Dendritic cell treated with granulocyte-macrophage colony-stimulating factor and Interleukin-4, amounts not matched to agents 40 ng/mL and 50 ng/mL, for 4 days (primary cell): Measurements from ENCODE around the gene ORM2.
"Not testable (repeated sequence)": the region's sequence is repeated elsewhere in the genome, so short reads cannot be mapped to it uniquely, and the experiment has no call there.

Source experiments
- H3K27ac Mint-ChIP-seq: one replicate; pipeline ENCODE4 v1.8.0; 2022; ENCODE audit warnings: mild to moderate bottlenecking, mixed read lengths
- H3K27me3 Mint-ChIP-seq: one replicate; pipeline ENCODE4 v1.8.0; 2022; ENCODE audit warnings: mild to moderate bottlenecking, mixed read lengths
- H3K36me3 Mint-ChIP-seq: one replicate; pipeline ENCODE4 v1.8.0; 2022; ENCODE audit warnings: low read depth, mixed read lengths
- H3K4me1 Mint-ChIP-seq: one replicate; pipeline ENCODE4 v1.8.0; 2022; ENCODE audit warnings: low read depth, mixed read lengths
- H3K4me3 Mint-ChIP-seq: one replicate; pipeline ENCODE4 v1.8.0; 2022; ENCODE audit warnings: mild to moderate bottlenecking, moderate library complexity, mixed read lengths
- H3K9me3 Mint-ChIP-seq: one replicate; pipeline ENCODE4 v1.8.0; 2022; ENCODE audit warnings: mixed read lengths
- intact Hi-C: fragments of 100-400 bp; cut with micrococcal nuclease; formaldehyde crosslinking; loops from one replicate; pipeline ENCODE4 v1.15.0; 2022

Gene ORM2

DNA sequence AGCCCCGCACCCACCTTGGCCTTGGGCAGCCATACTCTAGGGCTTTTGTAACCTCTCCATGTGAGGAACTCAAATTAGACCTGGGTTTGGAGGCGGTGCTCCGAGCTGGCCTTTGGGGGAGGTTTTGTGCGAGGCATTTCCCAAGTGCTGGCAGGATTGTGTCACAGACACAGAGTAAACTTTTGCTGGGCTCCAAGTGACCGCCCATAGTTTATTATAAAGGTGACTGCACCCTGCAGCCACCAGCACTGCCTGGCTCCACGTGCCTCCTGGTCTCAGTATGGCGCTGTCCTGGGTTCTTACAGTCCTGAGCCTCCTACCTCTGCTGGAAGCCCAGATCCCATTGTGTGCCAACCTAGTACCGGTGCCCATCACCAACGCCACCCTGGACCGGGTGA lies at the start of gene ORM2:
TSS of gene ORM2 (plus strand) at position 245 of the 398 bp plus-strand sequence. CDS start at position 281, 36 bp downstream.
- intact Hi-C loops, H3K27ac Mint-ChIP-seq, H3K36me3 Mint-ChIP-seq, H3K4me3 Mint-ChIP-seq, H3K9me3 Mint-ChIP-seq, H3K4me1 Mint-ChIP-seq, H3K27me3 Mint-ChIP-seq: not testable (repeated sequence)

DNA sequence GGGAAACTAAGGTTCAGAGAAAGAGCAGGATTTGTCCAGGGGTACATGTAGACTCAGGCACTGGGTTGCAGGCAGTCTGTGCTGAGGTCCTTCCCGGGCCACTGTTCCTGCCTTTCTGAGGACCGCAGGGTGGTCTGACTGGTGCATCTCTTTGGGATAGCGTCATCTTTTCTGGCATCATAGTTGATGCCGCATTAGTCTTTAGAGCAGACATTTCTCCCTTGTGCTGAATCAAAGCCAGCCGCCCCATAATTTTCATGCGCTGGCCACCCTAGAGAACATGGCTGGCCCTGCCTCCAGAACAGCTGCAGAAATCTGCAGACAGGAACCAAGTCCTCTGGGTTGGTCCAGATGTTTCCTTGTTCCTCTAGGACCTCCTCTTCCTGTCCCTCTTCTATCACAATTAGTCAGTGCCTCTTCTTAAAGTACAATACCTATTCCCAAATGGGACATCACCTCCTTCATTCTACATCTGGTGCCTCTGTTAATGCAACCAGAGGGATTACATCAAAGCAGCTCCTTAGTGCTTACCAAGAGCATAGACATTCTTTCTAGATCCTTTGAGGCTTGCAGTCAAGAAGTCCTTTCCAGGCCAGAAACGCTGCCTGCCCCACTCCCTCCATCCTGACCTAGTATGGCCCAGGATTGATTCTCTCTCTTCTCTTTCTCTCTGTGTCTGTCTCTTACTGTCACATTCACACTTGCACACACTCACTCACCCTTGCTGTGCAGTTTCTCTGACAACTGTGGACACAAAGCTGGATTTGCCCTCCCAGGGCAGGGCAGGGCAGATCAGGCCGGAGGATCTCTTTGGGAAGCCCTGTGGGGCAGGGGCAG lies 48.8 kb upstream of the ORM2 start:
- Mint-ChIP-seq H3K4me1 (peaks cover 5% of the 10 kb centered on the region), H3K9me3 (no peaks in the 10 kb centered on the region), H3K27me3 (no peaks in the 10 kb centered on the region), H3K36me3 (no peaks in the 10 kb centered on the region), H3K27ac (no peak overlapping the region), H3K4me3 (no peak overlapping the region)
- intact Hi-C loops: no loop called here

DNA sequence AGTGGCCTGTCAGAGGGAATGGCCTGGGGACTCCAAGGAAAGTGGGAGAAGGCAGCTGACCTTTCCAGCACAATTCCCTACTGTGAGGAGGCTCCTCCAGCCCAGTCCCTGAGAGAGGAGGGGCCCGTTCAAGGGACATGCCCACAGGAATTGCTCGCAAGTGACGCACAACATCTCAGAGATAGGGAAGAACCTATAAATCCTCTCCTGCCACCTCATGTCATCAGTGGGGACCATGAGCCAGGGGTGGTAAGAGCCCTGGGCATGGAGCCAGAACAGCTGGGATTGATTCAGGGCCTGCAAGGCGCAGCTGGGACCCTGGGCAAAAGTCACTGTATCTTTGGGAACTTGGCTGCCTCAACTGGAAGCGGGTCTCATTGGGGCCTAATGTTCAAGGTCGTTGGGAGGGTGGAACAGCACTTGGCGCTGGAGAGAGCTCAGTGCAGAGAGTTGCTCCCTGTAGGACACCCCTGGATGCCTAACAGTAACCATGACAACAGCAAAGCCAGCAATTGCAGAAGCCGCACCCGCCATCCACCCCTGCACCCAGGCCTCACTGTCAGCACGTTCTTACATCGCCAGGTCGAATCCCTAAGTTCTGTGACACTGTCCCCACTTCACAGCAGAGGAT lies 48.1 kb upstream of the ORM2 start:
- no peaks in the 10 kb centered on the region for H3K9me3 Mint-ChIP-seq
- H3K4me3 Mint-ChIP-seq: no peak overlapping the region
- intact Hi-C loops: no loop called here
- H3K36me3 Mint-ChIP-seq: no peaks in the 10 kb centered on the region
- no peaks in the 10 kb centered on the region for H3K27me3 Mint-ChIP-seq
- H3K27ac Mint-ChIP-seq: no peak overlapping the region
- H3K4me1 Mint-ChIP-seq: peaks cover 5% of the 10 kb centered on the region

DNA sequence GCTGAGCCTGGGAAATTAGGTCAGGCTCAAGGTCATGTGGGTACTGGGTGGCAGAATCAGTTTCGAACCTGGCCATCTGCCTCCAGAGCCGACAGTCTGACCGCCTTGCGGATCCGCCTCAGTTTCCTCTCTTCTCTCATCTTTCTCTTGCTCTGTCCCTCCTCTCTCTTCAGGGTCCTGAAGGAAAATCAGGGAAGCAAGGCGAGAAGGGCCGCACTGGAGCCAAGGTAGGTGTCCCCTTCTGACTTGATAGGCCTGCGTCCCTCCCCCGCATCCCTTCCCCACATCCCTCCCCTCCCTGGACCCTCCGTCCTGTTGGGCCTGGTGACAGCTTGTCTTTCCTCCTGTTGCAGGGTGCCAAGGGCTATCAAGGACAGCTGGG lies 47.6 kb upstream of the ORM2 start:
- H3K36me3 Mint-ChIP-seq: no peaks in the 10 kb centered on the region
- H3K4me1 Mint-ChIP-seq: peaks cover 5% of the 10 kb centered on the region
- no peaks in the 10 kb centered on the region for H3K9me3 Mint-ChIP-seq
- intact Hi-C loops: no loop called here
- no peak overlapping the region for H3K4me3 Mint-ChIP-seq
- H3K27ac Mint-ChIP-seq: no peak overlapping the region
- H3K27me3 Mint-ChIP-seq: no peaks in the 10 kb centered on the region

DNA sequence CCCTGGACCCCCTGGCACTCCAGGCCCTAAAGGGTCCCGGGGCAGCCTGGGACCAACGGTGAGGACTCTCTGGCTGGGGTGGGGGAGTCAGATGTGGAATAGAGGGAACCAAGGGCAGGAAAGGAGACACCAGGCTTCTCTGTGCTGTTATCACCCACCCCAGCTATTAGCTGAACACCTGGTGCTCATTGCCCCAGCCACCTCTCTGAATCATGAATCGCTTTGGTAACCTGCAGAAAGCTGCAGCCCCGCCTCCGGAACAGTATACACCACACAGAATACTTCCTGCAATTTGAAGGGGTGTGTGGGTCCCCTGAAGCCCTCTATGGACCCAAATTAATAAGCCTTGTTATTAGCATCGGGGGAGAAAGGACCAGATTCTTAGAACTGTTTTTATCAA lies 47.2 kb upstream of the ORM2 start:
- no peaks in the 10 kb centered on the region for H3K36me3 Mint-ChIP-seq
- H3K27me3 Mint-ChIP-seq: no peaks in the 10 kb centered on the region
- H3K27ac Mint-ChIP-seq: no peak overlapping the region
- H3K4me3 Mint-ChIP-seq: no peak overlapping the region
- intact Hi-C loops: no loop called here
- no peaks in the 10 kb centered on the region for H3K9me3 Mint-ChIP-seq
- peaks cover 5% of the 10 kb centered on the region for H3K4me1 Mint-ChIP-seq

DNA sequence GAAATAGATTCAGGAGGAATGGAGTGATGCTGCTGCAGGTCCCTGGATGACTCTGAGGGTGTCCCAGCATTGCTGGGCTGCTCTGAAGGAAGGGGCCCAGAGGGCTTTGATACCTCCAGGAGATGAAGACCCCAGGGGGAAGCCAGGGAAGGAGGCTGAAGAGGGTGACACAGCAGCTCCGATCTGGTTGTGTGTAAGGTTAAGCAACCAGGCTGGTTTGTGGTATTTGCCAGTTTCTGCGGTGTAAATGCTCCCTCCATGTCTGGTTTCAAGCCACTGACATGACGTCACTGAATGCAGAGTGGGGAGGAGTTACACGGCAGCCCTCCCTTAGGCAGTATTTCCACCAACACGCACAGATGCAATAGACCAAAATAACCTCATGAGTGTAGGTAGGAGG lies 46.7 kb upstream of the ORM2 start:
- Mint-ChIP-seq H3K36me3 (no peaks in the 10 kb centered on the region), H3K4me3 (no peak overlapping the region), H3K4me1 (peaks cover 5% of the 10 kb centered on the region), H3K27me3 (no peaks in the 10 kb centered on the region), H3K9me3 (no peaks in the 10 kb centered on the region), H3K27ac (no peak overlapping the region)
- intact Hi-C loops: no loop called here

DNA sequence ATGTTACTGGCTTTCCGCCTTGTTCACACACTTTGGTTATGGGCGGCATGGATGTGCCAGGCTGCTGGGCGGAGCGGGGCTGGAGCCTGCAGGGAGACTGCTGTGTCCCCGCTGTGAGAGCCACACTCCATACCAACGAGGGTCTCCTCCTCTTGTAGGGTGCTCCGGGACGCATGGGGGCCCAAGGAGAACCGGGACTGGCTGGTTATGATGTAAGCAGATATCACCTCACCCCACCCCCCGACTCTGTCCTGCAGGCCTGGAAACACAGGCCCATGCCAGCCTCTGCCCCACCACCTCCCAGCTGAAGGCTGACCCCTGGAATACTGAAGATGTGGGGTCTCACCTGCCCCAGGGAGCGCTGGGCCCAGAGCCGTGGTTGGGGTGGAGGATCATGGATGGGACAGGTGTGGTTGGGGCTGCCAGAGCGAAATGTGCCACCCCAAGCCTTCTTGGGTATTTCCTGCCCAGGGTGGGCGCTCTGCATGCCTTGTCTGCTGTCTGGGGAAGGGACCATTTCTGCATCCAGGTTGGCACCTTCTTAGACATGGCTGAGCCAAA lies 46.0 kb upstream of the ORM2 start:
- Mint-ChIP-seq H3K4me1 (peaks cover 5% of the 10 kb centered on the region), H3K9me3 (no peaks in the 10 kb centered on the region), H3K36me3 (no peaks in the 10 kb centered on the region), H3K27ac (no peak overlapping the region), H3K4me3 (no peak overlapping the region), H3K27me3 (no peaks in the 10 kb centered on the region)
- intact Hi-C loops: no loop called here

DNA sequence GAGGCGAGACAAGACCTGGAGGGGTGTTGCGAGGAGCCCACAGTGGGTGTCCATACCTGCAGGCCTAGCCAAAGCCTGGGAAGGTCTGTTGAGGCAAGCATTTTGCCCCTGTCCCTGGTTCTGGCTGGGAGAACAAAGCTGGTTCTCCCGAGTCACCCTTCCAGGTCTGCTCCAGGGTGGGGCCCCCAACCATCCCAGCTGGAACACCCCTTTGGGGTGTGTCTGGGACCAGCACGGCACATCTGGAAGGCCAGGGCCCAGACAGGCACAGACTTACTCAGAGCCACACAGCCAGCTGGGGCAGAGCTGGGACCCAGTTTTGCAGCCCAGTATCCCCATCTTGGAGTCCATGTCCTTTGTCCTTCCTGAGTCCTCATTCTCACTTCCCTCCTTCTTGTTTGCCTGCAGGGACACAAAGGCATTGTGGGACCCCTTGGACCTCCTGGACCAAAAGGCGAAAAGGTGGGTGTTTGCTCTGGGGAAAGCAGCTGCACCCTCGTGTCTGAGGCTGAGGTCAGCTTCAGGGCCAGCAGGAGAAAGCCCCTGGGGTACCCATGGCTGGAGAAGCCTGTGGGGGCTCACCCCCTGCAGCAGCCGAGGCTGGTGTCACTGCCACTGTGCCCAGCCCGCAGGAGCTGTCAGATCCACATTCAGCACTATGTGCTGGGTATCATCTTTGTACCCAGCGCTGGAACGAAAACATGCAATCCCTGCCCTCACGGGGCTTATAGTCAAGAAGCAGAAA lies 45.2 kb upstream of the ORM2 start:
- Mint-ChIP-seq H3K36me3 (no peaks in the 10 kb centered on the region), H3K27ac (no peak overlapping the region), H3K9me3 (no peaks in the 10 kb centered on the region), H3K4me1 (peaks cover 5% of the 10 kb centered on the region), H3K4me3 (no peak overlapping the region), H3K27me3 (no peaks in the 10 kb centered on the region)
- intact Hi-C loops: no loop called here

DNA sequence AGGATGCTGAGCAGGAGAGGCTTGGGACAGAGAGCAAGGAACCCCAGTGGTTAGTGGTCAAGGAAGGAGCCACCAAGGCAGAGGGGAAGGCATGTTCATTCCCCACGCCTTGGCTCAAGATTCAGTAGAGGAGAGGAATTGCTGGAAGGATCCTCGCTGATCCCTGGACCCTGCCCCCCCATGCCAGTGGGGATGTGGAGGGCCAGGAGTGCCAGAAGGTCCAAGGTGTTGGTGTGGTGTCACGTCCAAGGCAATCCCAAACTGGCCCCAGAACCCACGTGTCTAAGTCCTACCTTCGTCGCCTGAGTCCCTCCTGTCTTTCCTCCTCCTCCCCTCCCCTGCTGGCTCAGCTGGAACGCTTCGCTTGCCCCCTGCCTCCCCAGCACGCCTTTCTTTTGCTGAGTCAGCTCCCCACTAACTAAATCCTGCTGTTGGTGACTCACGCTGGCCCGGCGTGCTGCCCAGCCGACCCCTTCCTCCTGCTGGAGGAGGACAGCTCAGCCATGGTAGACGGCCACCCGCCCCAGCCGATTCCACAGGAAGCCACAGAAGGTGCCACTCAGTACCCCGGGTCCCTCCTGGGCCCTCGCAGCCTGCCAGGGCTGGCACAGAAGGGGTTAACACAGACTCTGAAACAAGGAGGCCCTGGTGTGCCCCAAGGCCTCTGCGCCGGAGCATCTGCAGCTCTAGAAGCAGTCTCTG lies 44.4 kb upstream of the ORM2 start:
- Mint-ChIP-seq H3K36me3 (no peaks in the 10 kb centered on the region), H3K27ac (no peak overlapping the region), H3K4me3 (no peak overlapping the region), H3K9me3 (no peaks in the 10 kb centered on the region), H3K27me3 (no peaks in the 10 kb centered on the region), H3K4me1 (peaks cover 5% of the 10 kb centered on the region)
- intact Hi-C loops: no loop called here

DNA sequence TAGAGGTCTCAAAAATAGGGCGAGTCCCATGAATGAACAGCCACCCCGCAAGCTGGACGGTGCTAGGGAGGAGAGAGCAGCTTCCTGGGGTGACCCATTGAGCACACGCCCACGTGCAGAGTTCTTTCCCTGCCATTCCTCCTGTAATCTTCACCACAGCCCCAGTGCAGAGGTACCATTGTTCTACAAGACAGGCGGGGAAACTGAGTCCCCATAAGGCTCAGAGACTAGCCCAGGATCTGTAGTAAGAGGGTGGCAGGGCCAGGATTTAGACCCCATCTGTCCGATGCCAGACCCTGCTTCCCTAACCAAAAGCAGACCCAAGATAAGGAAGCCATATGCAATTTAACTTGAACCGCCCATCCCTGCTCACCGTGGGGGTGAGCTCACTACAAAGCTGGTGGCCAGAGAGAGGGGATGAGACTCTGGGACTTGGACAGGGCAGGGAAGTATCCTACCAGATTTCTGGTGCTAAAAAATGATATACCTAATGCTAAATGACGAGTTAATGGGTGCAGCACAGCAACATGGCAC lies 43.5 kb upstream of the ORM2 start:
- H3K4me1 Mint-ChIP-seq: peaks cover 5% of the 10 kb centered on the region
- no peaks in the 10 kb centered on the region for H3K9me3 Mint-ChIP-seq
- peaks cover 4% of the 10 kb centered on the region for H3K27me3 Mint-ChIP-seq
- intact Hi-C loops: no loop called here
- no peak overlapping the region for H3K27ac Mint-ChIP-seq
- H3K36me3 Mint-ChIP-seq: no peaks in the 10 kb centered on the region
- H3K4me3 Mint-ChIP-seq: no peak overlapping the region

DNA sequence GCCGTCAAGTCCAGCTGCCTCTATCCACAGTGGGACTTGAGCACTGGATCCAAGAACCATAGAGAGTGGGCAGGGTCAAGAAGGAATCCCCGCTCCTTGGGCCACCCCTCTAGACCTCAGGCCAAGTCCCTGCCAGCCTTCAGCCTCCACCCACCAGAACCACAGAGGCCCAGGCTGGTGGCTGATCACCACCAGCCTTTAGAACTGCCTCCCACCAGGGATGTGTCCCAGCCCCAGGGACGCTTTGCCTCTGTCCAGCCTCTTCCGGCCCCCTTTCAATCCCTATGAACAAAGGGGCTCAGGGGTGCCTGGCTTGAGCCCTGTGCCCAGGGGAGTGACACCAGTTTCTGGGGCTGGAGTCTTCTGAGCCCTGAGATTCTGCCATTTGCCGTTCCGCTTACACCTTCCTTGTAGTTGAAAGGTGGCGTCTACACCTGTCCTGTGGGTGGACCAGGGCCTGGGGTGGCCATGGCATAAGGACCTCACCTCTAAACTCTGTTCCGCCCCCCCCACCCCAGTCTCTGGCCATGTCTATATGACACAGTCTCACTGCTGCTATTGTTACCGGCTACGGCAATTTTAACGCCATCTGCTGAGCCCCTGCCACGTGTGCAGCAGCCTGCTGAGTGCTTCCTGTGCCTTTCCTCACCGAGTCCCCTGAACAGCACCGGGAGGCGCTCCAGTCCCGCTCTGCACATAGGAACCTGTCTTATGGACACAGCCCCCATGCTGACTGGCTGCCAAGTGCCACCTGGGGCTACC lies 42.5 kb upstream of the ORM2 start:
- H3K27ac Mint-ChIP-seq: no peak overlapping the region

DNA sequence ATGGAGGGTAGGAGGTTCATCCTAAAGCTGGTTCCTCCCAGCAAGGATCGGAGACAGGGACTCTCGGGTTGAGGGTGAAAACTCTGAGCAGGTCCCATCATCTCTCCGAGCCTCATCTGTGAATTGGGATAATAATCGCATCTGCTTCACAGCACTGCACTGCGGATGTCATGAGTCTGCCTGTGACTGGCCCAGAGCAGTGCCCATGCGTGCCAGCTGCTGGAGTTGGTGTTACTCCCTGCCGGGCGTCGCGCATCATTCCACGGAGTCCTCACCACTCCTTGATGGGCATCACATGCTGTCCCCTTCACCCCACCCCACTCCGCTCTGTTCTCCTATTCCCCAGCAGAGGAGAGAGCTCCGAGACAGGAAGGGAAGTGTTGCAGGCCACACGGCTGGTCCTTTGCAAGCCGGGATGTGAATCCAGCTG lies 41.9 kb upstream of the ORM2 start:
- H3K4me1 Mint-ChIP-seq: peaks cover 5% of the 10 kb centered on the region
- peaks cover 14% of the 10 kb centered on the region for H3K27me3 Mint-ChIP-seq
- intact Hi-C loops: no loop called here
- no peaks in the 10 kb centered on the region for H3K36me3 Mint-ChIP-seq
- H3K4me3 Mint-ChIP-seq: no peak overlapping the region
- H3K9me3 Mint-ChIP-seq: no peaks in the 10 kb centered on the region
- no peak overlapping the region for H3K27ac Mint-ChIP-seq

More for the DNA sequence above, 42.5 kb upstream of the ORM2 start:
- Mint-ChIP-seq H3K36me3 (no peaks in the 10 kb centered on the region), H3K9me3 (no peaks in the 10 kb centered on the region), H3K4me1 (peaks cover 5% of the 10 kb centered on the region), H3K4me3 (no peak overlapping the region), H3K27me3 (peaks cover 12% of the 10 kb centered on the region)
- intact Hi-C loops: no loop called here
